Measurements from ENCODE around the gene ATP1A2.
"Not testable (repeated sequence)": the region's sequence is repeated elsewhere in the genome, so short reads cannot be mapped to it uniquely, and the experiment has no call there.

Gene ATP1A2

DNA sequence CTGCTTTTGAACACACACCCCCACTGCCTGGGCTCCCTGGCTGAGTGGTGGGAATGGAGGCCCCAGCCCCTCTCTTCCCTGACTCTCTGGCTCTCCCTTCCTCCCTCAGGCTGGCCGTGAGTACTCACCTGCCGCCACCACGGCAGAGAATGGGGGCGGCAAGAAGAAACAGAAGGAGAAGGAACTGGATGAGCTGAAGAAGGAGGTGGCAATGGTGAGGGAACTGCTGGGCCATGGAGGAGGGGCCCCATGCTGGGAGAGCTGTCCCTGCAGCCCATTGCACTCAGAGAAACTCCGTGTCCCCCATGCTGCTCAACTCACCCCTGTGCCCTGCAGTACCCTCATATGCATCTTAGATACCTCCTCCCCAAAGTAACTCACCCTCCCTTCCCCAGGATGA, 5.2 kb downstream of the ATP1A2 start:
- in situ Hi-C loops (cut with MboI; ENCODE audit: low sequenced_read_pairs): no loop called here

DNA sequence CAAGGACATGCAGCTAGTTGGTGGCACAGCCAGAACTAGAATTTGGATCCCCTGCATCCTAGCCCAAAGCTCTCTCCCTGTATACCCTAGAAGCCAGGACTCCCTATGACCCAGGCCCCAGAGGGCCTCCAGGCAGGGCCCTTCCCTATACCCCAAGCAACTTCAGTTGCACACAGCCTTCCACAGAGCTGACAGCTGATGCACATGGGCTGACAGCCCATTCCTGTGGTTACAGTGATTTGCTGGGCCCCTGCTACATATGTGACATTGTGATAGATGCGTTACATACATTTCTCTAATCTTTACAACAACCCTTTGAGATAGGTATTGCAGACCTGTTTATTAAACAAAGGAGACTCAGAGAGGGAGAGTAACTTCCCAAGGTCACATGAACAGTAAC, 5.8 kb downstream of the ATP1A2 start:
- in situ Hi-C loops (cut with MboI; ENCODE audit: low sequenced_read_pairs): no loop called here

DNA sequence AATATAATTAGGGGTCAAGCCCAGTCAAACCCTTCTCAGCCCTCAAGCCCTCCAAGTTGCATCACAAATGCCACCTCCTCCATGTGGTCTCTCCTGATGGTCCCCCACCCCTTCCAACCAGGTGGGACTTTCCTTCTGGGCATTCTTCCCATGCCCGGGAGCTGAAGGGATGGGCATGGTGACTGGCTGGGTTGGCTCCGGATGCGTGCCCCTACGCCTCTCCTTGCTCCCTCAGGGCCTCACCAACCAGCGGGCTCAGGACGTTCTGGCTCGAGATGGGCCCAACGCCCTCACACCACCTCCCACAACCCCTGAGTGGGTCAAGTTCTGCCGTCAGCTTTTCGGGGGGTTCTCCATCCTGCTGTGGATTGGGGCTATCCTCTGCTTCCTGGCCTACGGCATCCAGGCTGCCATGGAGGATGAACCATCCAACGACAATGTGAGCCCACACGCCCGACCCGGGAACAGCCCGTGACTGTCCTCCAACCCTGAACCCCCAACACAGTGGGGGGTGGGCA, 7.5 kb downstream of the ATP1A2 start:
- in situ Hi-C loops (cut with MboI; ENCODE audit: low sequenced_read_pairs): no loop called here

DNA sequence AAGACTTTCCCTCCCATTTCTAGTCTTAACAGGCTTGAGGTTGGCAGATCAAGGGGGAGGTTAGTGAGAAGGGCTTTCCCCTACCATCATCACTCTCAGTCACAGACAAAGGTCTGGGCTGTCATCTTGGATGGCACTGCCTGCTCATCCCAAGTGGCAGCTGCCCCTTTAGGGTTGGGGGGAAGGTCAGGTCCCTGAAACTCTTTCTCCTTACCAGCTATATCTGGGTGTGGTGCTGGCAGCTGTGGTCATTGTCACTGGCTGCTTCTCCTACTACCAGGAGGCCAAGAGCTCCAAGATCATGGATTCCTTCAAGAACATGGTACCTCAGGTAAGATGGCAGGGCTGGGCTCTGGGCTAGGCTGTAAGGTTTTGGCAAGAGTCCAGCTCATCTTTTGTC, 8.2 kb downstream of the ATP1A2 start:
- in situ Hi-C loops (cut with MboI; ENCODE audit: low sequenced_read_pairs): no loop called here

DNA sequence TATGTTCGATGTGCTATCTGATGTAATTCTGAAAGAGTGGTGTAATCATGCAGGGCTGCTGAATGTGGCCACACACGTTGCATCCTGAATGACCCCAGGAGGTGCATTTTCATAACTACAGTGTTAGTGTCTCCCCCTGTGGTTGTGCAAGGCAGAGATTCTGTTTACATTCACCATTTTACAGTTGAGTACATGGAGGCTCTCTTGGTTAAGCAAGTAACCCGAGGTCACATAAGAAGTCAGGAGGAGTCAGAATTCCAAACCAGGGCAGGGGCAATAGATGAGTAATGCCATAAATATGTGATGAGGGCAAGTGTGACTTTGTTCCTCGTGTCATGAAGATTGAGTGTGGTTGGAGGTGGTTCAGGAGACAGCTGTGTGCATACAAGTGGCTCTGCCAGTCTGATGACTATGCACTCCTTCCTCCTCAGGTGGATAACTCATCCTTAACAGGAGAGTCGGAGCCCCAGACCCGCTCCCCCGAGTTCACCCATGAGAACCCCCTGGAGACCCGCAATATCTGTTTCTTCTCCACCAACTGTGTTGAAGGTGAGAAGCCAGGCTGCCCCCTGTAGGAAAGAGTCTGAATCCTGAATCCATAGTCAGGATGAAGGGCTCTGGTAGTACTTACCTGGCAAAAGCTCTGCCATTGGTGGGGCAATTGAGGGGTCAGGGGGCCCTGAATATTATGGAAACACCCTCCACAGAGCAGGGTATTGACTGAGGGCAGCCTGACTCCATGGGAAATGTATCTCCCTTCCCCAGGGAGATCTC, 9.3 kb downstream of the ATP1A2 start:
- in situ Hi-C loops (cut with MboI; ENCODE audit: low sequenced_read_pairs): no loop called here

DNA sequence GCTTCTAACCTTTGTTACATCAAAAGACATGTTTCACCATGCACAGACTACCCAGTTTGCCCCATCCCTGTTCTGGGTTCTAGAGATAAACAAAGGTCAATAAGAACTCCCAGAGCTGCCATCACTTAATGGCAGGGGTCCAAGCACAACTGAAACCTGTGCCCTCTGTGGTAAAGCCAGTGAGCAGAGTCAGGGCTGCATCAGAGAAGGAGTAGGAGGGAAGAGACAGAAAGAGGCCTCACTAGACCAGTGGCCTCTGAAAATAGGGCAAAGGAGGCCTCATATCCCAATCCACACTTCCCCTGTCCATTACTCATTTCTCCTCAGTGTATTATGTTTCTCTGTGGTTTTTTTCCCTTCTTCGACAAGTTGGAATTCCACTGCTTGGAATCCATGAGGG, 10.2 kb downstream of the ATP1A2 start:
- in situ Hi-C loops (cut with MboI; ENCODE audit: low sequenced_read_pairs): no loop called here

DNA sequence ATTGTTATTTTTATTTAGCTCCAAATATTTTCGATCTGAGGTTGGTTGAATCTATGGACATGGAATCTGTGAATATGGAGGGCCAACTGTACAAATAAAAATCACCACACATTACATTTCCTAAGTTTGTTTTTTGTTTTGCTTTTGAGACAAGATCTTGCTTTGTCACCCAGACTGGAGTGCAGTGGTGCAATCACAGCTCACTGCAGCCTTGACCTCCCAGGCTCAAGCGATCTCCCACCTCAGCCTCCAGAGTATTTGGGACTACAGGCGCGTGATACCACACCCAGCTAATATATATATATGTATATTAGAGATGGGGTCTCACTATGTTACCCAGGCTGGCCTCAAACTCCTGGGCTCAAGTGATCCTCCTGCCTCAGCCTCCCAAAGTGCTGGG, 10.8 kb downstream of the ATP1A2 start:
- in situ Hi-C loops (cut with MboI; ENCODE audit: low sequenced_read_pairs): not testable (repeated sequence)

DNA sequence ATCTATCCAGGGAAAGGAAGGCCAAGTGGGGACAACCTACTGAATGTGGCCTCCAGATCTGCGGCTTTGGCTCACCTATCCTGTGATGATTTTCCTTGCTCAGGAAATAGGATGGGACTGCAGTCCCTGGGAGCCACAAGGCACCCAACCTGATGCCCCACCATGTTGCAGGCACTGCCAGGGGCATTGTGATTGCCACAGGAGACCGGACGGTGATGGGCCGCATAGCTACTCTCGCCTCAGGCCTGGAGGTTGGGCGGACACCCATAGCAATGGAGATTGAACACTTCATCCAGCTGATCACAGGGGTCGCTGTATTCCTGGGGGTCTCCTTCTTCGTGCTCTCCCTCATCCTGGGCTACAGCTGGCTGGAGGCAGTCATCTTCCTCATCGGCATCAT, 11.8 kb downstream of the ATP1A2 start:
- in situ Hi-C loops (cut with MboI; ENCODE audit: low sequenced_read_pairs): no loop called here

DNA sequence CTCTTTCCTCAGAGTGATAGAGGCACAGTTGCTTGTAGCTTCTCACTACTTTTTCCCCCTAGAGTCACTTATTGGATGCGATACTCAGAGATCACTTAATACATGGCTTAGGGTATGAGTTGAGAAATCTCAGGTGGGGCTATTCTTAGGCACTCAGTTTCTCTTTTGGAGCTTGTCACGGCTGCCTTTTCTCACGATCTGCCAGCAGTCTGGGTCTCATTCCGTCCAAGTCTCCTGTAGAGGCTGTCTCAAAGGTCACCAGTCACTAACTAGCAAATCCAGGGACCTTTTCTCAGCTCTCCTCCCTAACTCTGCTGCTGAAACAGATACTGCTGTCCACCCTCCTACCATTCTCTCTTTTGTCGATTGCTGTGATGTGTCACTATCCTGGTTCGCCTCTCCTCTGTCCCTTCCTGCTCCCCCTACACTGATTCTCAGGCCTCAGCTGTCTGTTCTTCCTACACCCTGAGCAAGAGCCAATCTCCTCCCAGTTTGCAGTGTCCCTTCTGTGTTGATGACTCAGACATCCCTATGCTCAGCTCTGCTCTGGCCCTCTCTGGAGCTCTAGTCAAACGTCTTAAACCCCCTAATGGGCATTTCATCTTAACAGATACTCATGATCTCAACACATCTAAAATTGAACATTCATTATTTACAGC, 12.4 kb downstream of the ATP1A2 start:
- in situ Hi-C loops (cut with MboI; ENCODE audit: low sequenced_read_pairs): no loop called here

DNA sequence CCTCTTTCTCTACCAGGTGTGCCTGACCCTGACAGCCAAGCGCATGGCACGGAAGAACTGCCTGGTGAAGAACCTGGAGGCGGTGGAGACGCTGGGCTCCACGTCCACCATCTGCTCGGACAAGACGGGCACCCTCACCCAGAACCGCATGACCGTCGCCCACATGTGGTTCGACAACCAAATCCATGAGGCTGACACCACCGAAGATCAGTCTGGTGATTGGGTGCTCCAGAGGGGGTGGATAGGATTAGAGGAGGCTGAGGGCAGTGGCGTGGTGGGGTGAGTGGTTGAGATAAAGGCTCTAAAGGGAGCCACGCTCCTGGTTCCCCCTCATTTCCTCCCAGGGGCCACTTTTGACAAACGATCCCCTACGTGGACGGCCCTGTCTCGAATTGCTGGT, 13.1 kb downstream of the ATP1A2 start:
- in situ Hi-C loops (cut with MboI; ENCODE audit: low sequenced_read_pairs): no loop called here

DNA sequence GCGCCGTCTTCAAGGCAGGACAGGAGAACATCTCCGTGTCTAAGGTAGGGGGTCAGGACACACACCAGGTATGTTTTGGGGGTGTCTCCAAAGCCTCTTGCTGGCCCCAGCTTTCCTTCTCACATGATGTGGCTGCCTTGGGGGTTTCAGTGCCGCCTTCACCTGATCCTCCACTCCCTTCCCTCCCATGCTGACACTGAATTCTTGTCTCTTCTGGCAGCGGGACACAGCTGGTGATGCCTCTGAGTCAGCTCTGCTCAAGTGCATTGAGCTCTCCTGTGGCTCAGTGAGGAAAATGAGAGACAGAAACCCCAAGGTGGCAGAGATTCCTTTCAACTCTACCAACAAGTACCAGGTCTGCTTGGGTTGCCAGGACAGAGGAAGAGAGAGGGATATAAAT, 13.5 kb downstream of the ATP1A2 start:
- in situ Hi-C loops (cut with MboI; ENCODE audit: low sequenced_read_pairs): no loop called here

DNA sequence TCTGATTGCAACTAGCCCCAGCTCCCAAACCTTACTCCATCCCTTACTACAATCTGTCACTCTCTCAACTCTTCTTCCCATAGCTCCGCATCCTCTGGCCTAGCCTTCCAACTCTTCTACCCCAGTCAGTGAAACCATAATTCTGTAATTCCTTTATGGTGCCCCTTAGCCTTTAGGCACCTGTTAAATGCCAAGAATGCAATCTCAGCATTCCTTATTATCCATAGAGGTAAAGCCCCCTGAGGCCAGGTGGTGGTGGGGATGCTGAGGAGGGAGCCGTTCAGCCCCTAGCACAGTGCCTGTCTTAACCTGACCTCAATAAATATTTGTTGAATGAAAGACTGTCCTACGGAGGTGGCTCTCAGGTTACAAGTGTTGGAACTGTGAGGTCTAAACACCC, 14.0 kb downstream of the ATP1A2 start:
- in situ Hi-C loops (cut with MboI; ENCODE audit: low sequenced_read_pairs): no loop called here

DNA sequence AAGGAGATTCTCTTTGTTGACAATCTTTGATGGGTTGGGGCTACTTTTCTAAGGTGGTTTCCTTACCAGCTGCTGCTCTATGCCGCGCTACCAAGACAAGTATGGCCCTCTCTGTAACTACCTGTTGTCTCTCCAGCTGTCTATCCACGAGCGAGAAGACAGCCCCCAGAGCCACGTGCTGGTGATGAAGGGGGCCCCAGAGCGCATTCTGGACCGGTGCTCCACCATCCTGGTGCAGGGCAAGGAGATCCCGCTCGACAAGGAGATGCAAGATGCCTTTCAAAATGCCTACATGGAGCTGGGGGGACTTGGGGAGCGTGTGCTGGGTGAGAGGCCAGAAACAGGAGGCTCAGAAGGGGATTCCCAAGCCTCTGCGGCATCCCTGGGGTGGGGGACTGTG, 14.4 kb downstream of the ATP1A2 start:
- in situ Hi-C loops (cut with MboI; ENCODE audit: low sequenced_read_pairs): no loop called here

DNA sequence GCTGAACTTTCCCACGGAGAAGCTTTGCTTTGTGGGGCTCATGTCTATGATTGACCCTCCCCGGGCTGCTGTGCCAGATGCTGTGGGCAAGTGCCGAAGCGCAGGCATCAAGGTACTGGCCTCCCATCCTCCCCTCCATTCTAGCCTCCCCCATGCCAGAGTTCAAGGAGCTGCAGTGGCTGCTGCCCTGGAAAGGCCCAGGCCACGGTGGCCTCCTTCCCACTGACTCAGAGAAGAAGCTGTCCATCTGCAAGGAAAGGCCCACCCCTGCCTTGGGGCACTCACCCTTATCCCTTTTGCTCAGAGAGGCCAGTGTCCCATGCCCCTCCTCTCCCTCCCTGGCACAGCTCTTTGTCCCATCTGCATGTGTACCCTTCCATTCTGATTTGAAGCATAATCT, 14.9 kb downstream of the ATP1A2 start:
- in situ Hi-C loops (cut with MboI; ENCODE audit: low sequenced_read_pairs): no loop called here

DNA sequence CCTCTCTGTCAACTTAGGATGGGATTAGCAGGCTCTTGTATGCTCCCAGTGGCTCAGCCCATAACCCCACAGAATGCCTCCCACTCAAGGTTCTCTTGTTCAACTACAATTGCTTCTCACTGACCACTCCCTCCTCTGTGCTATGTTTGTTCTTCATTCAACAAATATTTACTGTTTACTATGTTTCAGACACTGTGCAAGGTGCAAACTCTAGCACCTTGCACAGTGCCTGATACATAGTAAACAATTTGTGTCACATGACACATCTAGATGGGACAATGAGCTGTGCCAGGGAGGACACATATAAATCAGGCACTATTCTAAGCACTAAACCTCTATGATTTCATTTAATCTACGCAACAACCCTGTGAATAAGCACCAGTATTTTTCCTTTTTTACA, 15.4 kb downstream of the ATP1A2 start:
- in situ Hi-C loops (cut with MboI; ENCODE audit: low sequenced_read_pairs): no loop called here

DNA sequence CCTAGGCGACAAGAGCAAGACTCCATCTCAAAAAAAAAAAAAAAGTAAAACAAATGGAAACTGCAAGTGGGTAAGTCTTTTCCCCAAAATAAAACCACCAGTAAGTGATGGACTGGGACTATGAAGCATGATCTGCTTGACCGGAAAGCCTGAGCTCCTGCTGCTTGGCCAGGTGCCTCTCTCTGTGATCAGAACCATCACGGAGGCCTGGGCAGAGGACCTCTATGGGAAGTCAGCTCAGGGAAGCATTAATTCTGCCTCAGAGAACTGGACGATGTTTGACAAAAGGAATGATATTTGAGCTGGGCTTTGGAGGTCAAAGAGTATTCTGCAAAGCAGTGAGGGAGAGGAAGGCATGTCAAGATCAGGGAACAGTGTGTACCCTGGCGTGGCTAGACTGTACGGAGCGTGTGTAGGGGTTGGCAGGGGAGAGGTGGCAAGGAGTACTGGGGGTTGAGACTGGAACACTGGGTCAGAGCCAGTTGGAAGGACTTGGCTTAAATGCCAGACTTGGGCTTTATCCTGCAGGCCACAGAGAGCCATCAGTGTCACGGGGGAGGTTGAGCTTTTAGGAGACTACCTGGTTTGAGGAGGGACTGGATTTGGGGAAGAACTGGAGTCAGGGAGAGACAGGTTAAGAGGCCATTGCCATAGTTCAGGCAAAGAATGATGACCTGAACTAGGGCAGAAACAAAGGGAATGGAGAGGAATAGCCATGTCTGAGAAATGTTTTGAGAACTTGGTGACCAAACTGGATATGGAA, 16.4 kb downstream of the ATP1A2 start:
- in situ Hi-C loops (cut with MboI; ENCODE audit: low sequenced_read_pairs): no loop called here

DNA sequence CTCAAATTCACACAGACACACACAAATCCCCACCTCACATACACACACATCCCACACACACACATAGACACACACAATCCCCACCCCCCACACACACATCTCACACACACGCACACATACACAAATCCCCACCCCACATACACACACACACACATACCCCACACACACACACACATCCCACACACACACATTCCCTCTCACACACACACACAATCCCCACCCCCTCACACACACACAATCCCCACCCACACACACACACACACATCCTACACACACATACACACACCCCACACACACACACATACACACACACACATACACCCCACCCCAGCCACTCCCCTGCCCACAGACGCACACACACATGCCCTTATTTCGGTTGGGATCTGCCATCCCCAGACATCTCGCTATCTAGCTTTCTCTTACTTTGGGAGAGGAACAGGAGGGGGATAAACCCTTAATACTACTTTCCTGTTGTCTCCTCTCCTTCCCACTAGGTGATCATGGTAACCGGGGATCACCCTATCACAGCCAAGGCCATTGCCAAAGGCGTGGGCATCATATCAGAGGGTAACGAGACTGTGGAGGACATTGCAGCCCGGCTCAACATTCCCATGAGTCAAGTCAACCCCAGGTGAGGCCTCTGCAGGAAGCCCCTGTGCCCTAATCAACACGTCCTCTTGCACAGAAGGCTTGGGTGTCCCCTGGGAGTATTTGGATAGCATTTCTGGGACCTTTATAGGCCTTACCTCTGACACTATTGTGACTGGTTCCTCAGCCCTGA, 18.6 kb downstream of the ATP1A2 start:
- in situ Hi-C loops (cut with MboI; ENCODE audit: low sequenced_read_pairs): no loop called here

DNA sequence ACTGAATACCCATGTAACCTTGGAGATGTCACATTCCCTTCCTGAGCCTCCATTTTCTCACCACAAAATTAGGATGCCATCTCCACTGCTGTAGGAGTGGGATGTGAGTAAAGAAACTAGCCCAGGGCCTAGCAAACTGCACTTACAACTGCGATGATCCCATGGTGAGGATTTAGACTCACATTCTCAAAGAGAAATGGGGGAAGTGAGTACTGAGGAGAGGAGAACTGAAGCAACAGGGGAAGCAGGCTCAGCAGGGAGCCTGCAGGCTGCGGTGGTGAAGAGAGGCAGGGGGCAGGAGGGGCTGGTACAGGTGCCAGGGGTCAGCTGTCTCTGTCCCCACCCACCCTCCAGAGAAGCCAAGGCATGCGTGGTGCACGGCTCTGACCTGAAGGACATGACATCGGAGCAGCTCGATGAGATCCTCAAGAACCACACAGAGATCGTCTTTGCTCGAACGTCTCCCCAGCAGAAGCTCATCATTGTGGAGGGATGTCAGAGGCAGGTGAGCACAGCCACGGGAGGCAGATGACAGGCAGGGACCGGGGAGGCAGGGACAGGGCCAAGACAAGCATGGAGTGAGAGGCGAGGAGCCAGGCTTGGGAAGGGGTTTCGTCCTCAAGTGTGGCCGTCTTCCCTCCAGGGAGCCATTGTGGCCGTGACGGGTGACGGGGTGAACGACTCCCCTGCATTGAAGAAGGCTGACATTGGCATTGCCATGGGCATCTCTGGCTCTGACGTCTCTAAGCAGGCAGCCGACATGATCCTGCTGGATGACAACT, 19.4 kb downstream of the ATP1A2 start:
- in situ Hi-C loops (cut with MboI; ENCODE audit: low sequenced_read_pairs): no loop called here

DNA sequence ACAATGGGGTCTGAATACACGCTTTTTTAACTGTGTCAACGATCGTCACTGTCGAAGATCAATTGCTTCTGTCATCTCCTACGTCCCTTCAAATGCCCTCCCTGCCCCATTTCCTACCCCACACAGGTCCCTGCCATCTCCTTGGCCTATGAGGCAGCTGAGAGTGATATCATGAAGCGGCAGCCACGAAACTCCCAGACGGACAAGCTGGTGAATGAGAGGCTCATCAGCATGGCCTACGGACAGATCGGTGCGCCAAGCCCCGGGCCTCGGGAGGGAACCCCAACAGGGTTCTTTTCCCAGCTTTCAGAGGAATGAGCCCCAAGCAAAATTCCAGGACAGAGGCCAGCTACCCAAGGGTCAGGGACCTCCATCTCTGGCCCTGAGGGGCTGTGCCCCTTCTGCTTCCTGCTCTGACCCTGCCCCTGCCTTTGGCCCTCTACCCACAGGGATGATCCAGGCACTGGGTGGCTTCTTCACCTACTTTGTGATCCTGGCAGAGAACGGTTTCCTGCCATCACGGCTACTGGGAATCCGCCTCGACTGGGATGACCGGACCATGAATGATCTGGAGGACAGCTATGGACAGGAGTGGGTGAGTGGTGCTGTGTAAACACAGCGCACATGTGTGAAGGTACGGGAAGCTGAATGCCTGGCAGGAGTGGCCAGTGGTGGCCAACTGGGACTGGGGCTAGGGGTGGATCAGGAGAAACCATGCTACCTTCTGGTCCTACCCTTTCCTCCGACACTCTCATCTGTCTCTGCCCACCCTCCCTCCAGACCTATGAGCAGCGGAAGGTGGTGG, 20.8 kb downstream of the ATP1A2 start:
- in situ Hi-C loops (cut with MboI; ENCODE audit: low sequenced_read_pairs): no loop called here

DNA sequence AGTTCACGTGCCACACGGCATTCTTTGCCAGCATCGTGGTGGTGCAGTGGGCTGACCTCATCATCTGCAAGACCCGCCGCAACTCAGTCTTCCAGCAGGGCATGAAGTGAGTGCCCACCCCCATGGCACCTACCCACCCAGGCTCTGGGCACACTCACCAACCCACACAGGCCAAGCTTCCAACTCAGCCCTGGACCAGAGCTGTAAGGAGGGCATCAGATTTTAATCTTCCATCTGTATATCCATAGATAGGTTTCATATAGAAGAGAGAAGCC, 21.3 kb downstream of the ATP1A2 start:
- in situ Hi-C loops (cut with MboI; ENCODE audit: low sequenced_read_pairs): no loop called here

Data from HL-60/S4 (cell line).